Stimulated activated CD4-positive, alpha-beta T cell treated with anti-CD3 and anti-CD28 coated beads, Interleukin-4, amount 100 ng/mL, for 1 hour (primary cell): ENCODE results near the gene GALNT14.
A peak's percentile ranks its signal among the peaks of the same experiment; 100 is the strongest.
"Not testable (repeated sequence)": the region's sequence is repeated elsewhere in the genome, so short reads cannot be mapped to it uniquely, and the experiment has no call there.

ENCODE experiments used
- DNase-seq: peaks from one replicate; pipeline ENCODE4 v3.0.0-alpha.2; 2020

The GALNT14 gene, protein sequence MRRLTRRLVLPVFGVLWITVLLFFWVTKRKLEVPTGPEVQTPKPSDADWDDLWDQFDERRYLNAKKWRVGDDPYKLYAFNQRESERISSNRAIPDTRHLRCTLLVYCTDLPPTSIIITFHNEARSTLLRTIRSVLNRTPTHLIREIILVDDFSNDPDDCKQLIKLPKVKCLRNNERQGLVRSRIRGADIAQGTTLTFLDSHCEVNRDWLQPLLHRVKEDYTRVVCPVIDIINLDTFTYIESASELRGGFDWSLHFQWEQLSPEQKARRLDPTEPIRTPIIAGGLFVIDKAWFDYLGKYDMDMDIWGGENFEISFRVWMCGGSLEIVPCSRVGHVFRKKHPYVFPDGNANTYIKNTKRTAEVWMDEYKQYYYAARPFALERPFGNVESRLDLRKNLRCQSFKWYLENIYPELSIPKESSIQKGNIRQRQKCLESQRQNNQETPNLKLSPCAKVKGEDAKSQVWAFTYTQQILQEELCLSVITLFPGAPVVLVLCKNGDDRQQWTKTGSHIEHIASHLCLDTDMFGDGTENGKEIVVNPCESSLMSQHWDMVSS

GRCh38 chr2:31138037-31138962 lies at the start of gene GALNT14:
Gene GALNT14, minus strand, starts transcription at chr2:31138440. Its CDS starts 354 bp downstream, at chr2:31138086.
- DNase-seq, result peak; percentile 29

DNA sequence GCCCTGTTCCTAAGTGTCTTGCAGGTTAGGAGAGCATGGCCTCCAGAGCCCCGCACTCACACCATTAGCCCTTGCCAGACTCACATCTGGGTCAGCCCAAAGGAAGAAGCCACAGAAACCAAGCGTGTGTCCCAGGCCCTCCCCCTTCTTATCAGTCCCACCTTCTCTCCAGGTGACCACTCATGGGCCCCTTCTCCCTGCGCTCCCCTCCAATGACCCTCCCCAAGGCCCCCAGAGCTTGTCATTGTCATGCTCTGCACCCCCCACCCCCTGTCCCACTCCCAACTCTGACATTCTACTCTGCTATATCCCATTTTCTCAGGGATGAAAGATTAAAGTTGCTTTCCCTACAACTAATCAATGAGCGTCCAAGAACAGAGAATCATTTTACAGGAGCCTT lies 48.9 kb upstream of the GALNT14 start:
- no peak for DNase-seq

DNA sequence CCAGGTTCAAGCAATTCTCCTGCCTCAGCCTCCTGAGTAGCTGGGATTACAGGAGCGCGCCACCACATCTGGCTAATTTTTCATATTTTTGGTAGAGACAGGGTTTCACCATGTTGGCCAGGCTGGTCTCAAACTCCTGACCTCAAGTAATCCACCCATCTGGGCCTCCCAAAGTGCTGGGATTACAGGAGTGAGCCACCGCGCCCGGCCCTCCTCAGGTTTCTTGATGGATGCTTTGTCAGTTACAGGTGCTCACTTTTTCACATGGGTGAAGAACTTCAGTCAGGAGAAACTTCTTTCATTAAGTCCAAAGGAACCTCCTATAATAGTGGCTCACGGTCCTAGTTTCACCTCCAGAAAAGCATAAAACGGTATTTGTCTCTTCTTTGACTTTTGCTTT lies 45.7 kb upstream of the GALNT14 start:
- not testable (repeated sequence) for DNase-seq

DNA sequence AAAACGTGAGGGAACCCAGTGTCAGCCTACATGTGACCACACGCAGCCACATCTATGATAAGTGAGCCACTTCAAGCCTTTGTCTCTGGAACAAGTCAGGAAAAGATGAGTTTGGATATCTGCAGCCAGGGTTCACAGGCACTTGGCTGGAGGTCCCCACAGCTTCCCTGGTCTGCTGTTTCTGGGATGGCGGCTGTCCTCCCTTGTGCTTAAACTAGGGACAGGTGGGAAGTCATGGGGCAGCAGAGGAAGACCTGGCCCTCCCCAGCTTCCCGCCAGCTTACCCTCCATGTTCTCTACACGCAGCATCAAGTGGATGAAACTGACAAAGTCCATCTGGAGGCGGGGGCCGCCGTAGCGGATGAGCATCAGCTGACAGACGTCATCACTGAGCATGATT lies 38.5 kb upstream of the GALNT14 start:
- DNase-seq, result no peak

- no peak for DNase-seq
Observed at GRCh38 chr2:31171142-31171541, 32.9 kb upstream of the GALNT14 start.

- DNase-seq, result peak; percentile 39
Observed at GRCh38 chr2:31170071-31170698, 31.9 kb upstream of the GALNT14 start.

DNA sequence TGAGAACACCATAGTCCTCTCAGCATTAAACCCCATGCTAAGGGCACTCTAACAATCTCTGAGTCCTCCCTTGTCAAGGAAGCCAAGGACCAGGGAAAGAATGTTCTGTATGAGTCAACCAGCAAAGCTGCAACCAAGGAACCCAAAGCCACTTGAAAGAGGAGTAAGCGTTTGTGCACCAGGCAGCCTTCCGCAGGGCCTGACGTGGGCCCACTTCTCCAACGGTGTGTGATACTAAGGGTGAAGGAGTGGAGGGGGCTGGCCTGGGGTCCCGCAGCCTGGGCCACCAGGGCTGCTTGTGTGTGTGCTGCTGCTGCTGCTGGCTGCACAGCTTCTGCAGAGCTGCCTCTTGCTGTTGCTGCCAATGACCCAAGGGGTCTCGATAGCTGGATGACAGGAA lies 30.1 kb upstream of the GALNT14 start:
- no peak for DNase-seq

GRCh38 chr2:31166925-31167324 lies 28.7 kb upstream of the GALNT14 start:
- DNase-seq, result no peak

DNA sequence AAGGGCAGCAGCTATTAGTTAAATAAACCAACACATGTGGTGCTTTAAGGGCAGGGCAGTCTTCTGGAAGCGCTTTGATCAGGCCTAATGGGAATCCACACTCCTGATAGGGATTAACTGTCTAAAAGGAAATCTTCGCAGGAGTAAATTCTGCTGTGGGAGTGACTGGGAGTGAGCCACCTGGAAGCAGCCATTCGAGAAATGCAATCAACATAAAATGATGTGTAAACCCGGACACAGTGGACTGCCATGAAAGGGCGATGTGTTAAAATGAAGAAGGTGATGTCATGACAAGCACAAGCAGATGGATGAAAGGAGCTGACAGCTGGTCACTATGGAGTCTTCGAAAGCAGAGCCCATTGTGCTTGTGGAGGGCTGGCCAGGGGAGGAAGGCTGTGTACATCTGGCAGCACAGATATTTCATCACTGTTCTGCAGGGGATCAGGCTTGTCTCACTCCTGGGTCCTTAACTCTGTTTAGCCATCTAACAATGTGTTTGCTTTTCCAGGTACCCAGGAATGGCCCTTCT lies 24.8 kb upstream of the GALNT14 start:
- DNase-seq, result no peak

- DNase-seq, result no peak
Observed at GRCh38 chr2:31161637-31162036, 23.4 kb upstream of the GALNT14 start.

DNA sequence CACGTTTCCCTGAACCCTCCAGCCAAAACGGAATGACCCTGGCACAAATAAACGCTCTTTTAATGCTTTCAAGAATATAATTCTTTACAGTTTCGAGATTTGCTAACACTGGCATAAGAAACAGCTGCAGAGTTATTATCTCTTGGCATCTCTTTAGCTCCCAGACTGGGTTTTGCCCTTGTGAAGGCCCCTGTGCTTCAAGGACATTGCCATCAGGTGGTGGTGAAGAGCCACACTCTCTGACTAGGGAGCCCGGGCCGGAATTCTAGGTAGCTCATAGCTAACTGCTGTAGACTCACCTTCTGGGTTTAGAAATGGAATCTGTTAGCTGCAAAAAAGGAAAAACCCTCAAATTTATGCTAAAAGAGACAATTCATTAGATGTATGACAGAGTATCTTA lies 13.3 kb upstream of the GALNT14 start:
- DNase-seq, result no peak

- no peak for DNase-seq
Observed at GRCh38 chr2:31150120-31150670, 12.0 kb upstream of the GALNT14 start.

DNA sequence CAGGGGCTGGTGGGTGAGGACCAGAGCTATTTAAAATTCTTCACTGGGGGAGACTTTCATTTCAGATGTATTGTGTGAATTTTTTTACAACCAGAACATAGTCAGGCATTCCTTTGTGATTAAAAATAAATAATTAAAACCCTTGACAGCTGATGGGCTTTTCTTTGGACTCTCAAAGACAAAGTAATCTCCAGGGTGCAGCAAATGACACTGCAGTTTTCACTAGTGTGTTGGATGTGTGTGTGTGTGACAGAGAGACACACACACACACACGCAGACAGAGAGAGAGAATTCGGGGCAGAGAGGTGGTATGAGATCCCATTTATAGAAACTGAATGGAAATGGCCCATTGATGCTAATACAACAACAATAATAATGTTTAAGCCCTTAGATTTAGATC lies 10.3 kb upstream of the GALNT14 start:
- no peak for DNase-seq

DNA sequence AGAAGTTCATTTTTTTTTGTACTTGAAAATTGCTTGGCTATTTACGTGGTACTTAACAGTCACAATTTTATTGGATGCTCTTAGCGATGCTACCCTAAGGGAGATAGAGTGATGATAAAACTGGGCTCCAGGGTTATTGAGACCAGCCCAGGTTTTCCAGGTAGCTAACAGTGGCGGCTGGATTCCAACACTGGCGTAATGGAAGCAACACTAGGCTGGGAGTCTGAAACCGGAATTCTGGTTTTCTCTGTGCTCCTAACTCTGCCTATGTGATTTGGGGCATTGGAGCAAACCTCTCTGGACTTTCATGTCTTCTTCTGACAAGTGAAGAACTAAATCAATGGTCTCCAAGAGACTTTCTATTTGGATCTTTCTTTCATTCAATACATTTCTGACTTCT lies 9.4 kb upstream of the GALNT14 start:
- DNase-seq, result no peak

DNA sequence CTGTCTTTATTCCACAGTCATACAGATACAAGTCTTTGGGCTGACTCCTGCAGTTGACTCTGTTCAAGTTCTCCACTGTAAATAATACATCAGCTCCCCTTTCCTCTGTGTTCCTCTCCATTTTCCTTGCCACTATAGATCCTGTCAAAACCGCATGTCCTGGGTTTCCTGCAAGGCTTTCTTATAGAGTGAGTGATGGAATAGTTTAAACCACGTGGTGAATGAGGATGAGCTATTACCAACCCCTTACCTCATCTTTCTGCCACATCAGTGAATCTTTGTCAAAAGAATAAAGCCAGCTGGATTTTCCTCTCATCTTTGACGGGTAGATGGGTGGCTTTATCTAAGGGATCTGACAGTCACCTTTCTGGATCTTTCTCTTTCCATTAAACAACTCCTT lies 3.9 kb upstream of the GALNT14 start:
- DNase-seq, result no peak

DNA sequence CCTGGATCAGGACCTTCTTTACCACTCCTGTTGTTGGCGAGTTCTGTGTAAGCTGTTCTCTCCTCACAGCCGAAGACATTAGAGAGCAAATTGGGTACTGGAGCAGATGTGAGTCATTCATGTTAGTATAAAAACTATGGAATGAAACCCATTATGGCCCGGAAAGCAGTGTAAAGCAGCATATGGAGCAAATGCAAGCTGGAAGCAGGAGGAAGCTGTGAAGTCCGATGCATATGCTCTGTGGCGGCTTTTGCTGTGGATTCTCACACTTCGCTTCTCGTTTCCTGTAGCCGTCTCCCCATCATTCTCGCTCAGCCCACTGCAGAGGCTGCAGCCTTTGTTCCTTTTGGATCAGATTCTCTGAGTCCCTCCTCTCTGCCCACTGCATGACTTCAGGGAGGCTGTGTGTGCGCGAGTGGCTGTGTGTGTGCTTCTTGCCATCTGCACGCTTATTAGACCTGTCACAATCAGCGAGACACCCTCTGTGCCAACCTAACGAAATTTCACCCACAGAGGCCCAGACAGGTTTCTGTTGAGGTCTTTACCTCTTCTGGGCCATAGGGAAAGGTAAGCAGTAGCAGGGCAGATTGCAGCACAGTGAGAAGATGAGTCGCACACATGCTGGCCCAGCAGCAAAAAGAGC lies 3.3 kb upstream of the GALNT14 start:
- no peak for DNase-seq

DNA sequence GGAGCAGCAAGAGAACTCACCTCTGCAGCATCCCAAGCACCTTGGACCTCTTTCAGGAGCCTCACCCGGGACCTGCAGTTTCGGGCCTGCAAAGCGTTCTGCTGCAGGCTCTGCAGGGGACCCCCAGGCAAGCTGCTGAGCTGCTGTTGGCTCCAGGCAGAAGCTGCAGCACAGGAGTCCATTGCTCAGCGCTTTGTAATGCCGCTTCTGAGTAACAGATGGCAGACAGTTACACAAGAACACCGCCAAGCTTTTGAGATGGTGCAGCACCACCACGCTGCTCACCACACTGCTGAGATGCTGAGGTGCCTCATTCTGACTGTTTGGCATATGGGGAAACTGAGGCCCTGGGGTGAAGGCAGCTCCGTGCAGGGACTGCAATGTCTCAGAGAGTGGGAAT lies 1.9 kb upstream of the GALNT14 start:
- DNase-seq, result no peak

DNA sequence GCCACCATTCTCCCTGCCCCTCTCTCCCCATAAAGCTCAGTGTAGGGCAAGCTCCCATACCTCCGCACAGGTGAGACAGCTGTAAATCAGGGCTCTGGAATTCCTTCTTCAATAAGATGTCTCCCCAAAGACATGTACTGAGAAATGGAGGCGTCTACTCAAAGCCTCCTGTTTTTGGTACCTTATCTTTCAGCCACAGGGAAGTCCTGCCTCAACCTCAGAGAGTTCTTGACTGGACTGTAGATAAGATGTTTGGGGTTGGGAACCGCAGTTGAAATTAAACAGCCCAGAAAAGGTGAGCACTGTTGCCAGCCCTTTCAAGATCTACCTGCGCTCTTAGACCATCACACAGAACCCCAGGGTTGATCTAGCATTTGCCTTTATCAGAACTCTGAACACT lies 1.4 kb upstream of the GALNT14 start:
- no peak for DNase-seq

- peak; percentile 2 for DNase-seq
Observed at GRCh38 chr2:31137211-31138036, 816 bp downstream of the GALNT14 start.

- no peak for DNase-seq
Observed at GRCh38 chr2:31136732-31137131, 1.5 kb downstream of the GALNT14 start.

- DNase-seq, result no peak
Observed at GRCh38 chr2:31136000-31136399, 2.2 kb downstream of the GALNT14 start.
